Lower leg skin (tissue), 4 donors: Measurements from ENCODE around the gene CDC42BPG. TPM values are rescaled to one million over a fixed set of nuclear protein-coding genes. Genes with fewer than 3 reads are reported as not detected.

Experiments used
- DNase-seq, 2 donors: peaks; one replicate each; pipeline ENCODE4 v3.0.0-alpha.2; 2019; ENCODE audit warnings: low spot score in 2 of 2
- H3K4me3 ChIP-seq: fragments of 200-600 bp; sonication (generic); 2 replicates; pipeline ENCODE4 v1.5.1; 2017; ENCODE audit warnings: mild to moderate bottlenecking, low read depth; ENCODE audit not compliant: poor library complexity, severe bottlenecking
- POLR2A ChIP-seq, 2 donors: fragments of 450-650 bp; IDR thresholded peaks; one replicate each; pipeline ENCODE4 v1.6.1; 2016 to 2017; ENCODE audit warnings: antibody characterized with exemption in 2 of 2, mild to moderate bottlenecking in 1 of 2, moderate library complexity in 1 of 2
- WGBS, 2 donors: methylation state at CpG; one replicate each; pipeline ENCODE4 v1.1.5; 2018; 5-methylcytosine and 5-hydroxymethylcytosine counted together
- intact Hi-C: fragments of 100-400 bp; cut with DNase I; formaldehyde crosslinking; loops from one replicate; pipeline ENCODE4 v1.15.0; 2023; ENCODE audit warnings: low total_unique reads
- total RNA-seq, 4 donors: library from RNA; depleted of rRNA; stranded (reverse); fragments of >200 nt; gene quantifications; one replicate each; pipeline ENCODE4 v1.1.0, GENCODE V29; 2016
- TF ChIP-seq, protein P1 (sequence below), 3 donors: fragments of 450-650 bp; IDR thresholded peaks; one replicate each; pipeline ENCODE4 v1.5.1; 2016; ENCODE audit warnings: antibody characterized with exemption in 3 of 3, mild to moderate bottlenecking in 3 of 3, moderate library complexity in 2 of 3

Gene CDC42BPG
- total RNA-seq, 4 donors from 2014 or later = 40.3 to 81.3 (median 50.1) TPM

DNA sequence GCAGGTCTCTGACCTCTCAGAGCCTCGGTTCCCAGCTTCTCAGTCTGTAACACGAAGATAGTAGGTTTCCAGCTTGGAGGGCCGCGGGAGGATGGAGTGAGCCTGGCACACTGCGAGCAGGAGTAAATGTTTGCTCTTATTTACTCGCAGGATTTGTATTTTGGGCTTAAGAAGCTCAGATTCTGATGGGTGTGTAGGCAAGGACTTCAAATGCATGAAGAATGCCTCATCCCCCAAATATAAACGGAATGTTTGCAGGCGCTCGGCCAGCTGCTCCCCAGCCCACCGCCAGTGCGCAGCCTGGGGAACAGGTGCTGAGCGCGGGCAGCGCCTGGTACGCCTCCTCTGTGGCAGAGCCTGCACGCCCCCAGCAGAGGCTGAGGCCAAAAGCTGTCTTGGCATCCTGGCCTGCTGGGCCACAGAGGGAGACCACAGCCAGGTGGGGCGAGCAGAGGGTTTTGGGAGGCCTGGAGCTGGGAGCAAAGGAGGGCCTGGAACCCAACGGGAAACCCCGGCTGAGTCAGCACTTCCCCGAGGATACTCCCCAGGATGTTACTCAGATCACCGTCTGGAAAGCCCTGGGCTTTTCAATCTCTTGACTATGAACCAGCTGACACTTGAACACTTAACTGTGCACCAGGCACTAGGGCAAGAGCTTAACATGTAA lies 24.6 kb upstream of the CDC42BPG start:
- no peak for TF ChIP-seq POLR2A (IDR thresholded peaks at IDR 0.05)
- TF ChIP-seq, protein P1, sequence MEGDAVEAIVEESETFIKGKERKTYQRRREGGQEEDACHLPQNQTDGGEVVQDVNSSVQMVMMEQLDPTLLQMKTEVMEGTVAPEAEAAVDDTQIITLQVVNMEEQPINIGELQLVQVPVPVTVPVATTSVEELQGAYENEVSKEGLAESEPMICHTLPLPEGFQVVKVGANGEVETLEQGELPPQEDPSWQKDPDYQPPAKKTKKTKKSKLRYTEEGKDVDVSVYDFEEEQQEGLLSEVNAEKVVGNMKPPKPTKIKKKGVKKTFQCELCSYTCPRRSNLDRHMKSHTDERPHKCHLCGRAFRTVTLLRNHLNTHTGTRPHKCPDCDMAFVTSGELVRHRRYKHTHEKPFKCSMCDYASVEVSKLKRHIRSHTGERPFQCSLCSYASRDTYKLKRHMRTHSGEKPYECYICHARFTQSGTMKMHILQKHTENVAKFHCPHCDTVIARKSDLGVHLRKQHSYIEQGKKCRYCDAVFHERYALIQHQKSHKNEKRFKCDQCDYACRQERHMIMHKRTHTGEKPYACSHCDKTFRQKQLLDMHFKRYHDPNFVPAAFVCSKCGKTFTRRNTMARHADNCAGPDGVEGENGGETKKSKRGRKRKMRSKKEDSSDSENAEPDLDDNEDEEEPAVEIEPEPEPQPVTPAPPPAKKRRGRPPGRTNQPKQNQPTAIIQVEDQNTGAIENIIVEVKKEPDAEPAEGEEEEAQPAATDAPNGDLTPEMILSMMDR (IDR thresholded peaks at IDR 0.05) = no peak
- intact Hi-C loops = no loop called here
- H3K4me3 ChIP-seq = no peak overlapping the region
- WGBS, 2 donors = 39 to 42% methylated on average over 21 of the region's 21 CpGs
- DNase-seq = no peak

- no peak overlapping the region for H3K4me3 ChIP-seq
- intact Hi-C loops = no loop called here
- TF ChIP-seq, protein P1 (IDR thresholded peaks at IDR 0.05) = no peak
- TF ChIP-seq POLR2A (IDR thresholded peaks at IDR 0.05) = no peak
- WGBS, 2 donors = 62 to 70% methylated on average over 28 of the region's 28 CpGs
- DNase-seq = no peak
Observed at GRCh38 chr11:64867748-64868462, 23.5 kb upstream of the CDC42BPG start.

DNA sequence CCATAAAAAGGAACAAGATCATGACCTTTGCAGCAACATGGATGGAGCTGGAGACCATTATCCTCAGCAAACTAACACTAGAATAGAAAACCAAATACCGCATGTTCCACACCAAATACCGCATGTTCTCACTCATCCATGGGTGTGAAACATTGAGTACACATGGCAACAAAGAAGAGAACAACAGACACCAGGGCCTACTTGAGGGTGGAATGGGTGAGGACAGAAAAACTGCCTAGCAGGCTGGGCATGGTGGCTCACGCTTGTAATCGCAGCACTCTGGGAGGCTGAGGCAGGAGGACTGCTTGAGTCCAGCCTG lies 21.7 kb upstream of the CDC42BPG start:
- WGBS, 2 donors = 89 to 97% methylated on average over 4 of the region's 4 CpGs
- TF ChIP-seq POLR2A (IDR thresholded peaks at IDR 0.05) = no peak
- TF ChIP-seq, protein P1 (IDR thresholded peaks at IDR 0.05) = no peak
- intact Hi-C loops = no loop called here

DNA sequence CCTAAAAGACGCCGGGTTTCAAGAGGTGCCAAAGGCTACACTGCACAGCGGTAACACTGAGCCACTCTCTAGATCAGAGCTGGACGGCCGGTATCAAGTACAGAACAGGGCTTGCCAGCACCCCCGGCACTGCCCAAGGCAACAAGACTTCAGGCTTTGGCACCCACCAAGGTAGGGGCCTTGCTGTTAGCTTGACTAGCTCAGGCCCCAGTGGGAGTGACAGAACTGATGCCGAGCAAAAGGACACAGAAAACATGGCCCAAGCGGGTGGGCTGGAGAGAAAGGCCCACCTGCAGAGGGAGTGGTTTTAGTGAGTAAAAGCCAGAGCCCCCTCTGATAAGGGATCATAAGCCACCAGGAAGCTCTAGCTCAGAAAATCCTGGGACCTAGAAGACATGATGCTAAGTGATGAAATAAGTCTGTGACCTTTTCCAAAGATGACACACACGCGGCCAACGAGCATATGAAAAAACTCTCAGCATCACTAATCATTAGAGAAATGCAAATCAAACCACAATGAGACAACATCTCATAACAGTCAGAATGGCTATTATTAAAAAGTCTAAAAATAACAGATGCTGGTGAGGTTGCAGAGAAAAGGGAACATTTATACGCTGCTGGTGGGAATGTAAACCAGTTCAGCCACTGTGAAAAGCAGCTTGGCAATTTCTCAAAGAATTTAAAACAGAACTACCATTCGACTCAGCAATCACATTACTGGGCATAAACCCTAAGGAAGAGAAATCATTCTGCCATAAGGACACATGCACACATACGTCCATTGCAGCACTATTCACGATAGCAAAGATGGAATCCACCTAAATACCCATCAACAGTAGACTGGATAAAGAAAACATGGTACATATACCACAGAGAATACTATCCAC lies 21.1 kb upstream of the CDC42BPG start:
- intact Hi-C loops = no loop called here
- DNase-seq = no peak
- 61 to 70% methylated on average over 14 to 15 of the region's 15 CpGs for WGBS, 2 donors
- TF ChIP-seq, protein P1 (IDR thresholded peaks at IDR 0.05) = no peak
- no peak for TF ChIP-seq POLR2A (IDR thresholded peaks at IDR 0.05)
- no peak overlapping the region for H3K4me3 ChIP-seq

More for the DNA sequence above, 21.7 kb upstream of the CDC42BPG start:
- DNase-seq = no peak
- no peak overlapping the region for H3K4me3 ChIP-seq

DNA sequence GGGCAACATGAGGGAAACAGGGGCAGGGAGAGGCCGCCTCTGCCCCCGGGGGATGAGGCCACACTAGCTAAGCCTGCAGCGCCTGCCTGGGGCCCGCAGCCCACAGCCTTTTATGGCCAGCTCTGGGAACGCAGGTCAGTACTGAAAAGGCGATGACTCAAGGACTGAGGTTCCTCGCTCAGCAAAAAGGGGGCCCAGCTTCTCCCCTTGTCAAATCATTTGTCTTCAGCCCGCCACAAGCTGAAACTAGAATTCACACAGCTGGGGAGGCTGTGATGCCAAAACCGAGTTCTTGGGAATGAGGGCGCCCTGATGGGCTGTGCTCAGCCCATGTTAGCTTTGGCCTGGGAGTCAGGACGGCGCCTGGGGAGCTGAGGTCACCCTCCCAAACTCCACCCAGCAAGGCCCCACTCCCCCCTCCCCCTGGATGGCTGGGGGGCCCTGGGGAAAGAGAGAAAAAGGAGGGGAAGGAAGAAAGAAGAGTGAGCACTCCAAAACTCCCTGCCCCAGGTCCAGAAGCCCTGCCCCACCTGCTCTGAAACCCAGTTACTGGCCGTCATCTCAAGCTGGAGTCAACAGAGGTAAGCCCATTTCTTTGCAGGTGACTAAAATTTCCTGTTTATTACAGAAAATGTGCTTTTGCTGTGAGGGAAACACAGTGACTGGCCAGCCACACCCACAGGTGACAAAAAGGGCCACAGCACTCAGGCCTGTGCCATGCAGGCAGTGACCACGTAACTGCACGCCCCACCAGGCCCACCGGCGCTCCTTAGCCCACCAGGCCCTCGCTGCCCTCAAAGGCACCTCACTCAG lies 20.2 kb upstream of the CDC42BPG start:
- intact Hi-C loops = no loop called here
- H3K4me3 ChIP-seq = no peak overlapping the region
- WGBS, 2 donors = 42 to 46% methylated on average over 14 to 18 of the region's 18 CpGs
- peak in 1 of 2 donors; percentile 36 for DNase-seq
- TF ChIP-seq, protein P1 (IDR thresholded peaks at IDR 0.05) = no peak
- no peak for TF ChIP-seq POLR2A (IDR thresholded peaks at IDR 0.05)
